HG02588 (cell line): Measurements from ENCODE around the gene TMCC1.
"Not testable (repeated sequence)": the region's sequence is repeated elsewhere in the genome, so short reads cannot be mapped to it uniquely, and the experiment has no call there.

Source experiments
- ATAC-seq: cut with Tn5 transposase; IDR thresholded peaks from one replicate; pipeline ENCODE4 v1.9.1; 2021; ENCODE audit warnings: mild to moderate bottlenecking, moderate library complexity; ENCODE audit not compliant: unreplicated experiment

Gene TMCC1

GRCh38 chr3:129735638-129736037 is 157.9 kb downstream of the TMCC1 start:
- ATAC-seq, result no peak

DNA sequence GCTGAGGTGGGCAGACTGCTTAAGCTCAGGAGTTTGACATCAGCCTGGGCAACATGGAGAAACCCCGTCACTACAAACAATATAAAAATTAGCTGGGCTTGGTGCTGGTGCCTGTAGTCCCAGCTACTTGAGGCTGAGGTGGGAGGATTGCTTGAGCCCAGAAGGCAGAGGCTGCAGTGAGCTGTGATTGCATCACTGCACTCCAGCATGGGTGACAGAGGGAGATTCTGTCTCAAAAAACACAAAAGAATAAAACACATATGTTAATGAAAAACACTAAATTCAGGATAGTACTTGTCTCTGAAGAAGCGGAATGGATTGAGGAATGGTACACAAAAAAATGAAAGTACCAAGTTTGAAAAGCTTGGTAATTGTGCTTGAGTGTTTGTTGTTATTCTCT is 159.1 kb downstream of the TMCC1 start:
- ATAC-seq, result no peak

GRCh38 chr3:129732200-129732876 is 161.2 kb downstream of the TMCC1 start:
- ATAC-seq, result no peak

DNA sequence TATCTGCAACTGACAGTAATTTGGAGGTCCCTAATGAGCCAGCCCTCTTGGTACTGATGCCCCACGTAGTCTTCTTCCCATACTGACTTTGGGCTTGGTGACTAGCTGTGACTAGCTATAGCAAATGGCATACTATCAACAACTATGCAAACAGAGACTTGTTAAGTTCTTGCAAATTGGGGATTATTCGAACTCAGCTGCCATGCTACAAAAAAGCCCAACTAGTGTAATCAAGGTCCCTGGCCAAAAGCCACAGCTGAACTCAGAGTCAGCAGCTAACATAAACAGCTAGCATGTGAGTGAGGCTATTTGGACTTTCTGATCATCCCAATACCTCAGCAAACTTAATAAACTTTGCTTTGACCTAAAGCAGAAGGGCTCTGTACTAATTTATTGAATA is 165.8 kb downstream of the TMCC1 start:
- ATAC-seq, result no peak

DNA sequence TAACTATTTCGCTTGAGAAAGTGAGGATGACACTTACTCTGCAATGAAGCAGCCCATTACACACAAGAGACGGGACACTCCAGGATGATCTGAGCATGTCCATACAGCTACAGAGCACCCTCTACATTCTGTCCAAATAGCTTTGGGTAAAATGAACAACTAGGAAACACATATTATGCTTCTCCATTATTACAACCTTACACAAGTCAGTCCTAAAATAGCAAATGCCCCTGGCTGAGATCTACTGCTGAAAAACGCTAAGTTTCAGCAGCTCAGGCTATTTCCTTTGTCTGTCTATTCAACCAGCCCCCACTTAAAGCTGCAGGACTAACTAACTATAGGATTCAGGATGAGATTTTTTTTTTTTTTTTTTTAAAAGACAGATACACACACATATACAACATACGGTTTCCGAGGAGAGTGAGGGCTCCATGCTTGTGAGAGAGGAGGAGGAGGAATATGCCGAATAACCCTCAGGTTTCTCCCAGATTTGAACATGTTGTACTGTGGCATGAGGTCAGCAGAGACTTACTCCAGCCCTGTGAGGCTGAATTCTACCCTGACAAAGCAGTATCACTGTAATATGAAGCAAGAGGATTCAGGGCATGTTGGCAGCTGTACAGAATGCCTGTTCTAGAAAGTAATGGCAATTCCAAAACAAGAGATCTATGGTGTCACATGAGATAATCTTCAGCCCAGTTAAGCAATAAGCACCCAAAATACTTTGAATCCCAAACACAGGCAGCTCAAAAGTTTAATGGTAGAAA is 169.8 kb downstream of the TMCC1 start:
- ATAC-seq, result no peak

DNA sequence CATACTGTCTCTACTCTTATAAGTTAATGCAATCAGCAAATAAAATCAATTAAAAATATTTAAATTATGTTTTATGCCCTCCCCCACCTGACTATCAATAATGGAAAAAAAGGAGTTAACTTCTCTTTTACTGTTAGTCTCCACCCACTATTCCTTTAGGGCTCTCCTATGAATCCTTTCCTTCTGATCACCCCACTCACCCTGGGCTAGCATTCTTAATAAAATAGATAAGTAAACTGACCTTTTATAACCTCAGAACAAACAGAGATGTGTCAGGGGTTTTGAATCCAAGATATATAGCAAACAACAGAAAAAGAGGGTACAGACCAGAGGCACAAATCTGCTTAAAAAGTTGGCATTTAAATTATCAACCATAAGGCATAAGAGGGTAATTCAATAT is 171.0 kb downstream of the TMCC1 start:
- no peak for ATAC-seq

DNA sequence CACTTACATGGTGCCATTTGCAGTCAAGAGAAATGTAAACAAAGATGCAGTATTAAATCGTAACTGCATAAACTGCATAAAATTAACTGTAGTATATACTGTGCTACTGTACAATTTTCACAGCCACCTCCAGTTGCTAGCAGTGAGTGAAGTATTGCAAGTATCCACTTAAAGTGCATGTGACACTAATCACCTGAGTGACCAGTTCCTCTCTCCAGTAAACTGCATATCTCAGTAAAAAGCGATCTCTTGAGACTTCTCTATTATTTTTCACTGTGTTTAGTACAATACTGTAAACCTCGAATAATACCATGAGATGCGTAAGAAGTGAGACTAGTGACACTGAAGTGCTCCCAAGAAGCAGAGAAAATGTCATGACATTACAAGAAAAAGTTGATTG is 175.3 kb downstream of the TMCC1 start:
- ATAC-seq, result no peak

DNA sequence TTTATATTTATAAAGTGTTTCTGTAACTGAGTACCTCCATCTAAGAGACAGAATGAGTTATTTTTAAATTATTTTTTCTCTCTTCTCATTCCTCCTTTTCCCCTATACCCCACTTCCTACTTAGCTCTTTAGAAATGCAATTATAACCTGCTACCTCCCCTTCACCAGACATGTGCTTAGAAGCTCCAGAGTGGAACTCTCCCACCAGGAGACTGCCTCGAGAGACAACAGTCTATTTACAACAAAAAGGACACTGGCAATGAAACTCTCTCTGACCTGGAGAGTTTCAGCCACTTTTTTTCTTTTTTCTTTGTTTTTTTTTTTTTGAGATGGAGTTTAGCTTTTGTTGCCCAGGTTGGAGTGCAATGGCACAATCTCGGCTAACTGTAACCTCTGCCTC is 177.7 kb downstream of the TMCC1 start:
- no peak for ATAC-seq

GRCh38 chr3:129708328-129708861 is 185.1 kb downstream of the TMCC1 start:
- ATAC-seq, result no peak

GRCh38 chr3:129705274-129705673 is 188.2 kb downstream of the TMCC1 start:
- no peak for ATAC-seq

- no peak for ATAC-seq
Measured at GRCh38 chr3:129703913-129704312, 189.6 kb downstream of the TMCC1 start.

- ATAC-seq, result no peak
Measured at GRCh38 chr3:129702934-129703712, 190.4 kb downstream of the TMCC1 start.

DNA sequence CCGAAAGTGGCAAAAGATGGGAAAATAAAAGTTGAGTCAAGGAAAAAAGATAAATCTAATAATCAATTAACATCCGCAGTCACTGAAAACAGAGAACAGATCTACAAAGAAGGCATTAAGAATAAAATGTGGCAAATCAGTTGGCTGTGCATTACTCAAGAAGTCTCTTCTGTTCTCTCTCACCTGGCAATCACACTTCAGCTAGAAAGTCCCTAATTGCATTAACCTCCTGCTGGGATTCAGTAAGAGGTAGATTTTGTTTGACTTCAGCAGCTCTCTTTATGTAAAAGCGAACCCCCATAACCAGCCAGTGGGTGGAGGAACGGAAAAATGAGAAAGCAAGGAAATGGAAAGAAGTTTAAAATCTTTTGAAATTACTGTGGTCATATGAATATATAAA is 192.3 kb downstream of the TMCC1 start:
- ATAC-seq, result no peak

DNA sequence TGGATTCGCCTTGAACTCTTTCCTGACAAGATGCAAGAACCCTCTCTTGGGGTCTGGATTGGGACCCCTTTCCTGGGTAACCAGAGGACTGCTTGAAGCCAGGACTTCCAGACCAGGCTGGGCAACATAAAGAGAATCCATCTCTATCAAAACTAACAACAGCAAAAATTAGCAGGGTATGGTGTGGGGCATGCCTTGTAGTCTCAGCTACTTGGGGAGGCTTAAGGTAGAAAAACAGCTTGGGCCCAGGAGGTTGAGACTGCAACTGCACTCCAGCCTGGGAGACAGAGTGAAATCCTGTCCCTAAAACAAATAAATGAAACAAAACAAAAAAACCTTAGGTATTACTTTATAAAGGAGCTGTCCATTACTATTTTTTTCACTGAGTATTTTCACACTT is 193.9 kb downstream of the TMCC1 start:
- ATAC-seq, result no peak

DNA sequence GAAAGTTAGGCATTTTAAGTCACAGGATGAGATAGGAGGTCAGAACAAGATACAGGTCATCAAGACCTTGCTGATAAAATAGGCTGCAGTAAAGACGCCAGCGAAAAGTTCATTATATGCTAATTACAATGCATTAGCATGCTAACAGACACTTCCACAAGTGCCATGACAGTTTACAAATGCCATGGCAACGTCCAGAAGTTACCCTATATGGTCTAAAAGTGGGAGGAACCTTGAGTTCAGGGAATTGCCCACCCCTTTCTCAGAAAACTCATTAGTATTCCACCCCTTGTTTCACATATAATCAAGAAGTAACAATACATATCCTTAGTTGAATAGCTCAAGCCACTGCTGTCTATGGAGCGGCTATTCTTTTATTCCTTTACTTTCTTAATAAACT is 194.3 kb downstream of the TMCC1 start:
- ATAC-seq, result no peak

GRCh38 chr3:129697229-129697969 is 196.1 kb downstream of the TMCC1 start:
- no peak for ATAC-seq

DNA sequence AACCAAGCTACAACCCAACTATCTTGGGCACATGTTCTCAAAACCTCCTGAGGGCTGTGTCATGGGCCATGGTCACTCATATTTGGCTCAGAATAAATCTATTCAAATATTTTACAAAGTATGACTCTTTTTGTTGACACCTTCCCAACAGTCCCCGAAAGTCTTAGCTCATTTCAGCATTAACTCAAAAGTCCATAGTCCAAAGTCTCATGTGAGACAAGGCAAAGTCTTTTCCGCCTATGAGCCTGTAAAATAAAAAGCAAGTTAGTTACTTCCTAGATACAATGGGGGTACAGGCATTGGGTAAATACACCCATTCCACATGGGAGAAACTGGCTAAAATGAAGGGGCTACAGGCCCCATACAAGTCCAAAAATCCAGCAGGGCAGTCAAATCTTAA is 197.1 kb downstream of the TMCC1 start:
- ATAC-seq, result not testable (repeated sequence)

DNA sequence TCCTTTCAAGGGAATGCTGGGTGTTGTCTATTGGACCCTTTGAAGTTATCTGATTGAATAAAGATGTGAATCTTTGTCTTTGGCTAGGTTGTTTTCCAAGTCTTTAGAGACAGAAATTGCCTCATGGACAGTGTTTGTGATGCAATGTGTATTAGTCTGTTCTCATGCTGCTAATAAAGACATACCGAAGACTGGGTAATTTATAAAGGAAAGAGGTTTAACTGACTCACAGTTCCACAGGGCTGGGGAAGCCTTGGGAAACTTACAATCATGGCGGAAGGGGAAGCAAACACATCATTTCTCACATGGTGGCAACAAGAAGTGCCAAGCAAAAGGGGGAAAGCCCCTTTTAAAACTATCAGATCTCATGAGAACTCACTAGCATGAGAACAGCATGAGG is 198.3 kb downstream of the TMCC1 start:
- ATAC-seq, result no peak

DNA sequence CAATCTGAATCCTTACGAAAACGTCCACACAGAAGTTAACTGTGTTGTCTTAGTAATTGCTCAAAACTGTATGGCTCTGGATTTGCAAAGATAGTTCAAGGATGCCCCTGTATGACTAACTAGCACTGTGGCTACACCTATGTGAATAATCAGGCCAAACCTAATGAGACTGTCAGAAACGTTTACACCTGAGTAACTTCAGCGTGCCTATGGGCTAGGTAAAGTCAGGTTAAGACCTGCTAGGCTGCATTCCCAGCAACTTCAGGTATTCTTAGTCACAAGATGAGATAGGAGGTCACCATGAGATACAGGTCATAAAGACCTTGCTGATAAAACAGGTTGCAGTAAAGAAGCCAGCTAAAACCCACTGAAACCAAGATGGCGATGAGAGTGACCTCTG is 199.3 kb downstream of the TMCC1 start:
- no peak for ATAC-seq

- no peak for ATAC-seq
Measured at GRCh38 chr3:129692743-129693142, 200.8 kb downstream of the TMCC1 start.

DNA sequence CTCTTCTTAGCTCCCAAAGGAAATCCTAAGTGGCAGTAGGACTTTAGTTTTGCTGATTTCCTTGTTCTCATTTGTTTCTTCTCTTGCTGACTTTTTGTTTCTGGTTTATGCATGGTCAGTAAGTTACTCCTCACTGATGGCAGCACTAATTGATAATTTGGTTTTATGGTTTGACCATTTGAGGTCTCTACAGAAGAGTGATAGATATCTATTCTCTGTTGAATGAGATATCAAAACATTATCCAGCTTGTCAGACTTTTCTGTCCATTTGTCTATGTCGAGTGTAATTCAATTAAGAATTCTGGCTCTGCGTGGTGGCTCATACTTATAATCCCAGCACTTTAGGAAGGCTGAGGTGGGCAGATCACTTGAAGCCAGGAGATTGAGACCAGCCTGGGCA is 202.5 kb downstream of the TMCC1 start:
- ATAC-seq, result no peak
